K562 (cell line): ENCODE measurements around the gene CDKL1. TPM values are rescaled to one million over a fixed set of nuclear protein-coding genes. Genes with fewer than 3 reads are reported as not detected.

ENCODE experiments used
- CBX3 ChIP-seq, 2 experiments: IDR thresholded peaks; 1 replicate in 1 of 2; 2 replicates in 1 of 2; pipeline ENCODE4 v1.6.1; 2012; ENCODE audit warnings: inconsistent platforms in 2 of 2, low read length in 2 of 2, borderline replicate concordance in 1 of 2, control low read depth in 1 of 2
- EGR1 ChIP-seq: fragments of 450-650 bp; conservative IDR thresholded peaks from 2 replicates; pipeline ENCODE4 v1.6.1; 2017; ENCODE audit warnings: mild to moderate bottlenecking
- HEY1 ChIP-seq: fragments of 250-450 bp; sonication (Bioruptor Pico); IDR thresholded peaks from 2 replicates; pipeline ENCODE4 v1.5.0; 2020; ENCODE audit warnings: mild to moderate bottlenecking, moderate library complexity, borderline replicate concordance
- JUN ChIP-seq, 2 experiments: sonication (generic) in 1 of 2; formaldehyde crosslinking in 1 of 2; IDR thresholded peaks; 2 replicates each; pipeline versions ENCODE4 v1.6.1 to v1.8.0; 2012 to 2022; ENCODE audit warnings: borderline replicate concordance in 2 of 2, mild to moderate bottlenecking in 2 of 2, improper control_type of control experiment in 1 of 2, low read depth in 1 of 2, low read length in 1 of 2, missing genetic modification reagents in 1 of 2
- MAFK ChIP-seq: IDR thresholded peaks from 2 replicates; pipeline ENCODE4 v1.6.1; 2011; ENCODE audit warnings: low read length, improper control_type of control experiment
- PHF20 ChIP-seq: fragments of 450-650 bp; IDR thresholded peaks from 2 replicates; pipeline ENCODE4 v1.6.1; 2018; ENCODE audit not compliant: partially characterized antibody
- PHF8 ChIP-seq: fragments of 200-600 bp; sonication (generic); IDR thresholded peaks from 2 replicates; pipeline ENCODE4 v1.6.1; 2012; ENCODE audit warnings: mixed run types, mild to moderate bottlenecking, inconsistent platforms, low read length, moderate library complexity, borderline replicate concordance
- RNF2 ChIP-seq: sonication (generic); IDR thresholded peaks from 2 replicates; pipeline ENCODE4 v1.6.1; 2016
- STAG1 ChIP-seq: sonication (generic); formaldehyde crosslinking; IDR thresholded peaks from 2 replicates; pipeline ENCODE4 v1.5.0; 2020; ENCODE audit warnings: missing genetic modification reagents, borderline replicate concordance
- TOE1 ChIP-seq, 2 experiments: fragments of 450-650 bp in 1 of 2; sonication (generic) in 1 of 2; formaldehyde crosslinking in 1 of 2; IDR thresholded peaks; 2 replicates each; pipeline versions ENCODE4 v1.7.1 to v1.8.0; 2016 to 2022; ENCODE audit warnings: borderline replicate concordance in 2 of 2, mild to moderate bottlenecking in 2 of 2, antibody characterized with exemption in 1 of 2, inconsistent platforms in 1 of 2, low read depth in 1 of 2, missing genetic modification reagents in 1 of 2, moderate library complexity in 1 of 2
- polyA plus RNA-seq, 8 experiments: library from polyadenylated mRNA; depleted of rRNA in 4 of 8; stranded (reverse) in 5 of 8; unstranded in 3 of 8; fragments of >200 nt; fragmentation: Nextera tagmentation in 2 of 8; fragmentation: Illumina TruSeq in 1 of 8; extraction: Ambion mirVana in 2 of 8; extraction: Trizol in 1 of 8; gene quantifications; 2 replicates each; pipeline versions ENCODE4 v1.2.1 to v1.2.3, GENCODE V29; 2011 to 2014; ENCODE audit warnings: inconsistent platforms in 1 of 8, missing spikeins in 1 of 8
- total RNA-seq, 7 experiments: library from RNA; depleted of rRNA in 6 of 7; stranded (reverse); fragments of >200 nt in 6 of 7; fragmentation: Illumina TruSeq in 2 of 7; extraction: Trizol in 2 of 7; gene quantifications; 2 replicates each; pipeline versions ENCODE4 v1.2.1 to v1.2.3, GENCODE V29; 2011 to 2021; ENCODE audit warnings: low replicate concordance in 1 of 7
- TF ChIP-seq, protein P1 (sequence below): sonication (generic); formaldehyde crosslinking; IDR thresholded peaks from 2 replicates; pipeline ENCODE4 v1.8.1; 2022; ENCODE audit warnings: missing genetic modification reagents
- TF ChIP-seq, protein P2 (sequence below): fragments of 450-650 bp; formaldehyde crosslinking; IDR thresholded peaks from 2 replicates; pipeline ENCODE4 v1.4.0; 2020; ENCODE audit warnings: mild to moderate bottlenecking
- TF ChIP-seq, protein P3 (sequence below): fragments of 450-650 bp; IDR thresholded peaks from 2 replicates; pipeline ENCODE4 v1.7.1; 2018; ENCODE audit warnings: mild to moderate bottlenecking, low read depth; ENCODE audit not compliant: partially characterized antibody
- TF ChIP-seq, protein P4 (sequence below): sonication (generic); formaldehyde crosslinking; IDR thresholded peaks from 2 replicates; pipeline ENCODE4 v1.8.1; 2023; ENCODE audit warnings: mild to moderate bottlenecking, missing genetic modification reagents
- TF ChIP-seq, protein P5 (sequence below): fragments of 250-450 bp; sonication (Bioruptor Pico); IDR thresholded peaks from 2 replicates; pipeline ENCODE4 v1.5.0; 2021; ENCODE audit warnings: mild to moderate bottlenecking, borderline replicate concordance

The CDKL1 gene
- total and polyA plus RNA-seq, 9 of the 15 experiments (the other 6 are each of a cell fraction or from before 2014, with no cell fraction given), result 2.3 to 35.0 (median 7.5) TPM

DNA sequence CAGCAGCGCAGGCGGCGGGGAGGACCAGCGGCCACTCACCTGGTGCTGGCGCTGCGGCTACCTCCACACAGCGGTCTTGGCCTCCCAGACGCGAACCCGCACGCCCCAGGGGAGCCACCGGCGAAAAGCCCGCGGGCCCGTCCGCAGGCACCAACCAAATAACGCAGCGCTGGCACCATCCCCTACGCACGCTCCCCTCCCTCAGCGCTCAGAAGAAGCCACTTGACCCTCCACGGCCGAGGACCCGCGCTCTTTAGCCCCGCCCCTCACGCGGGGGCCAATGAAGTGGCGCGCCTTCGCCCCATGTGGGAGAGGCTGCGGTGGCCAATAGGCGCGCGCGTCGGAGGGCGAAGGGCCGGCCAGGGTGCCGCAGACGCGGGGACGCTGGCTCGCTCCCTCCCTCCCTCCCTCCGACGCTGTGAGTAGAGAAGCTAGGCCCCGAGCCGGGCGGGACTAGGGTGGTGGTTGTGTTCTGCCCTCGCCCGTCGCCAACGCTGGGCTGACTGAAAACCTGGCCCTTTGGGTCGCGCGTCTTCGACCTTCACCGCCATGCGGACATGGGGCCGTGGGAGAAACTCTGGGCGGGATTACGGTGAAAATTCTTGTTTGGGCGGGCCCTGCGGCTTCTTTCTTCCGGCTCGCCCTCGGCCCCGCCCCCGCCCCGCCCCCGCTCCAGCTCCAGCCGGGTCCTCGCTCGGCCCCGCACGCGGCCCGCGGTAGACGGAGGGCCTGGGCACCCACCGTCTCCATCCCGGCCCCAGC, 84.5 kb downstream of the CDKL1 start, which contains the start of the genes DMAC2L and L2HGDH (continued):
- TF ChIP-seq, protein P1, sequence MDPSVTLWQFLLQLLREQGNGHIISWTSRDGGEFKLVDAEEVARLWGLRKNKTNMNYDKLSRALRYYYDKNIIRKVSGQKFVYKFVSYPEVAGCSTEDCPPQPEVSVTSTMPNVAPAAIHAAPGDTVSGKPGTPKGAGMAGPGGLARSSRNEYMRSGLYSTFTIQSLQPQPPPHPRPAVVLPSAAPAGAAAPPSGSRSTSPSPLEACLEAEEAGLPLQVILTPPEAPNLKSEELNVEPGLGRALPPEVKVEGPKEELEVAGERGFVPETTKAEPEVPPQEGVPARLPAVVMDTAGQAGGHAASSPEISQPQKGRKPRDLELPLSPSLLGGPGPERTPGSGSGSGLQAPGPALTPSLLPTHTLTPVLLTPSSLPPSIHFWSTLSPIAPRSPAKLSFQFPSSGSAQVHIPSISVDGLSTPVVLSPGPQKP (CRISPR knock-in tag), result no peak
- TF ChIP-seq, protein P2, sequence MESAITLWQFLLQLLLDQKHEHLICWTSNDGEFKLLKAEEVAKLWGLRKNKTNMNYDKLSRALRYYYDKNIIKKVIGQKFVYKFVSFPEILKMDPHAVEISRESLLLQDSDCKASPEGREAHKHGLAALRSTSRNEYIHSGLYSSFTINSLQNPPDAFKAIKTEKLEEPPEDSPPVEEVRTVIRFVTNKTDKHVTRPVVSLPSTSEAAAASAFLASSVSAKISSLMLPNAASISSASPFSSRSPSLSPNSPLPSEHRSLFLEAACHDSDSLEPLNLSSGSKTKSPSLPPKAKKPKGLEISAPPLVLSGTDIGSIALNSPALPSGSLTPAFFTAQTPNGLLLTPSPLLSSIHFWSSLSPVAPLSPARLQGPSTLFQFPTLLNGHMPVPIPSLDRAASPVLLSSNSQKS (CRISPR knock-in tag), result no peak
- TF ChIP-seq MAFK, result no peak
- TF ChIP-seq PHF8, result peak; percentile 92
- TF ChIP-seq CBX3 (IDR thresholded peaks at IDR 0.05; ENCODE audit: borderline replicate concordance in 1 of 2, low read length in 2 of 2), result peak in 1 of 2 experiments; percentile 86; a peak in 1 of 3 replicates
- peak; percentile 93 for TF ChIP-seq RNF2
- TF ChIP-seq PHF20, result peak; percentile 72
- TF ChIP-seq HEY1 (CRISPR knock-in tag), result no peak
- TF ChIP-seq TOE1 (IDR thresholded peaks at IDR 0.05; ENCODE audit: borderline replicate concordance), result no peak
- TF ChIP-seq TOE1 (CRISPR knock-in tag; IDR thresholded peaks at IDR 0.05; ENCODE audit: borderline replicate concordance, low read depth), result 0 out of 2 replicates have a peak, but pooled peaks have one; percentile 72
- TF ChIP-seq, protein P3, sequence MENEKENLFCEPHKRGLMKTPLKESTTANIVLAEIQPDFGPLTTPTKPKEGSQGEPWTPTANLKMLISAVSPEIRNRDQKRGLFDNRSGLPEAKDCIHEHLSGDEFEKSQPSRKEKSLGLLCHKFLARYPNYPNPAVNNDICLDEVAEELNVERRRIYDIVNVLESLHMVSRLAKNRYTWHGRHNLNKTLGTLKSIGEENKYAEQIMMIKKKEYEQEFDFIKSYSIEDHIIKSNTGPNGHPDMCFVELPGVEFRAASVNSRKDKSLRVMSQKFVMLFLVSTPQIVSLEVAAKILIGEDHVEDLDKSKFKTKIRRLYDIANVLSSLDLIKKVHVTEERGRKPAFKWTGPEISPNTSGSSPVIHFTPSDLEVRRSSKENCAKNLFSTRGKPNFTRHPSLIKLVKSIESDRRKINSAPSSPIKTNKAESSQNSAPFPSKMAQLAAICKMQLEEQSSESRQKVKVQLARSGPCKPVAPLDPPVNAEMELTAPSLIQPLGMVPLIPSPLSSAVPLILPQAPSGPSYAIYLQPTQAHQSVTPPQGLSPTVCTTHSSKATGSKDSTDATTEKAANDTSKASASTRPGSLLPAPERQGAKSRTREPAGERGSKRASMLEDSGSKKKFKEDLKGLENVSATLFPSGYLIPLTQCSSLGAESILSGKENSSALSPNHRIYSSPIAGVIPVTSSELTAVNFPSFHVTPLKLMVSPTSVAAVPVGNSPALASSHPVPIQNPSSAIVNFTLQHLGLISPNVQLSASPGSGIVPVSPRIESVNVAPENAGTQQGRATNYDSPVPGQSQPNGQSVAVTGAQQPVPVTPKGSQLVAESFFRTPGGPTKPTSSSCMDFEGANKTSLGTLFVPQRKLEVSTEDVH, result peak; percentile 22
- peak; percentile 36; the same call in 1 of the 2 replicates for TF ChIP-seq JUN (IDR thresholded peaks at IDR 0.05; ENCODE audit: borderline replicate concordance, low read depth, low read length)
- TF ChIP-seq JUN (CRISPR knock-in tag; IDR thresholded peaks at IDR 0.05; ENCODE audit: borderline replicate concordance), result no peak
- TF ChIP-seq, protein P4, sequence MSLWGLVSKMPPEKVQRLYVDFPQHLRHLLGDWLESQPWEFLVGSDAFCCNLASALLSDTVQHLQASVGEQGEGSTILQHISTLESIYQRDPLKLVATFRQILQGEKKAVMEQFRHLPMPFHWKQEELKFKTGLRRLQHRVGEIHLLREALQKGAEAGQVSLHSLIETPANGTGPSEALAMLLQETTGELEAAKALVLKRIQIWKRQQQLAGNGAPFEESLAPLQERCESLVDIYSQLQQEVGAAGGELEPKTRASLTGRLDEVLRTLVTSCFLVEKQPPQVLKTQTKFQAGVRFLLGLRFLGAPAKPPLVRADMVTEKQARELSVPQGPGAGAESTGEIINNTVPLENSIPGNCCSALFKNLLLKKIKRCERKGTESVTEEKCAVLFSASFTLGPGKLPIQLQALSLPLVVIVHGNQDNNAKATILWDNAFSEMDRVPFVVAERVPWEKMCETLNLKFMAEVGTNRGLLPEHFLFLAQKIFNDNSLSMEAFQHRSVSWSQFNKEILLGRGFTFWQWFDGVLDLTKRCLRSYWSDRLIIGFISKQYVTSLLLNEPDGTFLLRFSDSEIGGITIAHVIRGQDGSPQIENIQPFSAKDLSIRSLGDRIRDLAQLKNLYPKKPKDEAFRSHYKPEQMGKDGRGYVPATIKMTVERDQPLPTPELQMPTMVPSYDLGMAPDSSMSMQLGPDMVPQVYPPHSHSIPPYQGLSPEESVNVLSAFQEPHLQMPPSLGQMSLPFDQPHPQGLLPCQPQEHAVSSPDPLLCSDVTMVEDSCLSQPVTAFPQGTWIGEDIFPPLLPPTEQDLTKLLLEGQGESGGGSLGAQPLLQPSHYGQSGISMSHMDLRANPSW (CRISPR knock-in tag), result no peak
- TF ChIP-seq, protein P5, sequence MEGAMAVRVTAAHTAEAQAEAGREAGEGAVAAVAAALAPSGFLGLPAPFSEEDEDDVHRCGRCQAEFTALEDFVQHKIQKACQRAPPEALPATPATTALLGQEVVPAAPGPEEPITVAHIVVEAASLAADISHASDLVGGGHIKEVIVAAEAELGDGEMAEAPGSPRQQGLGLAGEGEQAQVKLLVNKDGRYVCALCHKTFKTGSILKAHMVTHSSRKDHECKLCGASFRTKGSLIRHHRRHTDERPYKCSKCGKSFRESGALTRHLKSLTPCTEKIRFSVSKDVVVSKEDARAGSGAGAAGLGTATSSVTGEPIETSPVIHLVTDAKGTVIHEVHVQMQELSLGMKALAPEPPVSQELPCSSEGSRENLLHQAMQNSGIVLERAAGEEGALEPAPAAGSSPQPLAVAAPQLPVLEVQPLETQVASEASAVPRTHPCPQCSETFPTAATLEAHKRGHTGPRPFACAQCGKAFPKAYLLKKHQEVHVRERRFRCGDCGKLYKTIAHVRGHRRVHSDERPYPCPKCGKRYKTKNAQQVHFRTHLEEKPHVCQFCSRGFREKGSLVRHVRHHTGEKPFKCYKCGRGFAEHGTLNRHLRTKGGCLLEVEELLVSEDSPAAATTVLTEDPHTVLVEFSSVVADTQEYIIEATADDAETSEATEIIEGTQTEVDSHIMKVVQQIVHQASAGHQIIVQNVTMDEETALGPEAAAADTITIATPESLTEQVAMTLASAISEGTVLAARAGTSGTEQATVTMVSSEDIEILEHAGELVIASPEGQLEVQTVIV (CRISPR knock-in tag), result no peak
- TF ChIP-seq STAG1 (CRISPR knock-in tag), result 0 out of 2 replicates have a peak, but pooled peaks have one; percentile 20
- peak; percentile 52 for TF ChIP-seq EGR1
